ENCODE data around the gene SASH1.

SASH1 gene

GRCh38 chr6:148464319-148465010 is 121.8 kb downstream of the SASH1 start:
- DNase-seq = peak in 1 of 2 donors; percentile 42

GRCh38 chr6:148465011-148465335 is 122.3 kb downstream of the SASH1 start:
- no peak for DNase-seq

GRCh38 chr6:148465670-148466069 is 123.0 kb downstream of the SASH1 start:
- DNase-seq = no peak

GRCh38 chr6:148466158-148466557 is 123.5 kb downstream of the SASH1 start:
- no peak for DNase-seq

GRCh38 chr6:148467926-148468325 is 125.3 kb downstream of the SASH1 start:
- no peak for DNase-seq

GRCh38 chr6:148470156-148470555 is 127.5 kb downstream of the SASH1 start:
- DNase-seq = no peak

GRCh38 chr6:148470606-148471465 is 128.2 kb downstream of the SASH1 start:
- DNase-seq = no peak

GRCh38 chr6:148471624-148472159 is 129.1 kb downstream of the SASH1 start:
- DNase-seq = no peak

- DNase-seq = no peak
These were observed 129.8 kb downstream of the SASH1 start for GRCh38 chr6:148472171-148473105.

- no peak for DNase-seq
These were observed 136.9 kb downstream of the SASH1 start for GRCh38 chr6:148479497-148479896.

GRCh38 chr6:148487461-148487860 is 144.8 kb downstream of the SASH1 start:
- no peak for DNase-seq

- no peak for DNase-seq
These were observed 149.1 kb downstream of the SASH1 start for GRCh38 chr6:148491638-148492251.

GRCh38 chr6:148492654-148493290 is 150.1 kb downstream of the SASH1 start:
- no peak for DNase-seq

- DNase-seq = no peak
These were observed 150.8 kb downstream of the SASH1 start for GRCh38 chr6:148493424-148493823.

GRCh38 chr6:148494226-148494625 is 151.6 kb downstream of the SASH1 start:
- DNase-seq = no peak

- no peak for DNase-seq
These were observed 152.4 kb downstream of the SASH1 start for GRCh38 chr6:148495029-148495428.

GRCh38 chr6:148497257-148497656 is 154.6 kb downstream of the SASH1 start:
- no peak for DNase-seq

GRCh38 chr6:148497717-148498116 is 155.1 kb downstream of the SASH1 start:
- DNase-seq = no peak

GRCh38 chr6:148500402-148500801 is 157.8 kb downstream of the SASH1 start:
- DNase-seq = no peak

- DNase-seq = no peak
These were observed 158.5 kb downstream of the SASH1 start for GRCh38 chr6:148501178-148501590.

- no peak for DNase-seq
These were observed 159.6 kb downstream of the SASH1 start for GRCh38 chr6:148502083-148502772.
